K562 (cell line): ENCODE results near the gene CD276. TPM values are rescaled to one million over a fixed set of nuclear protein-coding genes. Genes with fewer than 3 reads are reported as not detected.

Source experiments
- ATAC-seq: fragments of 200-7000 bp; cut with Tn5 transposase; 3 replicates; pipeline ENCODE4 v1.9.1; 2020; ENCODE audit warnings: moderate library complexity
- BruUV-seq: library from RNA; stranded (reverse); fragments of 400-500 nt; replicated peaks from 2 replicates; lab custom pipeline; 2021; lab: Mats Ljungman, UMichigan
- CTCF ChIA-PET: fragments of 300-600 bp; formaldehyde crosslinking; extraction: SDS; loops from one replicate; lab custom pipeline; 2021; ENCODE audit warnings: low intra/inter-chr PET ratio; lab: Yijun Ruan, JAX
- POLR2A ChIA-PET: fragments of 300-600, 350-650 bp; sonication (Branson Sonifier 250); formaldehyde crosslinking; extraction: SDS; loops from one replicate; lab custom pipeline; 2021; ENCODE audit warnings: antibody characterized with exemption, inconsistent platforms; lab: Yijun Ruan, JAX
- DNase-seq, 4 experiments: peaks; one replicate each; pipeline versions ENCODE4 v3.0.0 to v3.0.0-alpha.2; 2011 to 2018; ENCODE audit warnings: low spot score in 3 of 4, mixed read lengths in 3 of 4; ENCODE audit errors: extremely low read depth in 1 of 4
- FAIRE-seq: peaks from 2 replicates; lab custom pipeline; 2011; peaks lifted over from hg19 to GRCh38; lab: Jason Lieb, UNC
- H2AFZ ChIP-seq: 2 replicates; pipeline ENCODE4 v1.6.0; 2011; ENCODE audit warnings: low read depth, low read length, control low read depth, inconsistent platforms
- H3K27ac ChIP-seq: fragments of 200-600 bp; 3 replicates; pipeline ENCODE4 v1.8.0; 2011; ENCODE audit warnings: low read depth, mild to moderate bottlenecking, control low read depth, inconsistent platforms, low read length, moderate library complexity, mixed read lengths; ENCODE audit errors: extremely low read depth
- H3K27me3 ChIP-seq, 2 experiments: fragments of 300-600 bp in 1 of 2; 2 replicates in 1 of 2; 3 replicates in 1 of 2; pipeline versions ENCODE4 v1.6.0 to v1.8.0; 2011; ENCODE audit warnings: inconsistent platforms in 2 of 2, low read length in 2 of 2, mild to moderate bottlenecking in 1 of 2, mixed read lengths in 1 of 2, moderate library complexity in 1 of 2; ENCODE audit not compliant: control insufficient read depth in 2 of 2, insufficient read depth in 2 of 2
- H3K36me3 ChIP-seq: fragments of 300-600 bp; 3 replicates; pipeline ENCODE4 v1.8.0; 2011; ENCODE audit warnings: mild to moderate bottlenecking, low read length, inconsistent platforms; ENCODE audit not compliant: control insufficient read depth, insufficient read depth
- H3K4me1 ChIP-seq, 2 experiments: fragments of 200-600 bp in 1 of 2; replicated peaks in 1 of 2; 2 replicates in 1 of 2; 3 replicates in 1 of 2; pipeline versions ENCODE4 v1.5.1 to v1.8.0; 2011; ENCODE audit warnings: inconsistent platforms in 2 of 2, low read length in 2 of 2, mild to moderate bottlenecking in 1 of 2, mixed read lengths in 1 of 2, moderate library complexity in 1 of 2; ENCODE audit not compliant: control insufficient read depth in 2 of 2, insufficient read depth in 2 of 2
- H3K4me2 ChIP-seq: 2 replicates; pipeline ENCODE4 v1.6.1; 2011; ENCODE audit warnings: low read length, control low read depth, inconsistent platforms, mixed read lengths; ENCODE audit not compliant: insufficient read depth
- H3K4me3 ChIP-seq: fragments of 200-600 bp; sonication (generic), shearing (Covaris generic); 2 replicates; pipeline ENCODE4 v1.5.1; 2016; ENCODE audit warnings: control low read depth, inconsistent platforms
- H3K79me2 ChIP-seq: fragments of 200-600 bp; 3 replicates; pipeline ENCODE4 v1.8.0; 2011; ENCODE audit warnings: low read length, inconsistent platforms; ENCODE audit not compliant: control insufficient read depth, insufficient read depth
- H3K9ac ChIP-seq, 2 experiments: 2 replicates each; pipeline versions ENCODE4 v1.6.0 to v1.6.1; 2011; ENCODE audit warnings: low read depth in 2 of 2, low read length in 2 of 2, control low read depth in 1 of 2, inconsistent platforms in 1 of 2, mild to moderate bottlenecking in 1 of 2, mixed read lengths in 1 of 2; ENCODE audit not compliant: insufficient read depth in 1 of 2
- H3K9me1 ChIP-seq: one replicate; pipeline ENCODE4 v1.6.0; 2011; ENCODE audit warnings: inconsistent platforms, mild to moderate bottlenecking, low read length, moderate library complexity; ENCODE audit not compliant: control insufficient read depth, insufficient read depth
- H3K9me3 ChIP-seq: replicated peaks from 2 replicates; pipeline ENCODE4 v1.5.1; 2011; ENCODE audit warnings: low read depth, low read length, inconsistent platforms; ENCODE audit not compliant: control insufficient read depth, insufficient read depth
- H4K20me1 ChIP-seq: replicated peaks from 2 replicates; pipeline ENCODE4 v1.6.1; 2011; ENCODE audit warnings: low read length, inconsistent platforms, mixed read lengths; ENCODE audit not compliant: control insufficient read depth, insufficient read depth
- ARID3A ChIP-seq: IDR thresholded peaks from 2 replicates; pipeline ENCODE4 v1.6.1; 2012; ENCODE audit warnings: low read depth, low read length, improper control_type of control experiment, borderline replicate concordance
- ELF2 ChIP-seq: fragments of 250-450 bp; sonication (Bioruptor Pico); IDR thresholded peaks from 2 replicates; pipeline ENCODE4 v1.5.0; 2021; ENCODE audit warnings: mild to moderate bottlenecking
- POLR2AphosphoS2 ChIP-seq: IDR thresholded peaks from 2 replicates; pipeline ENCODE4 v1.6.1; 2012; ENCODE audit warnings: low read length, improper control_type of control experiment
- RBBP5 ChIP-seq: fragments of 200-600 bp; sonication (generic); IDR thresholded peaks from 2 replicates; pipeline ENCODE4 v1.6.1; 2012; ENCODE audit warnings: borderline replicate concordance, mild to moderate bottlenecking, low read length, control low read depth, inconsistent platforms; ENCODE audit not compliant: insufficient read depth, poor library complexity, severe bottlenecking
- XRCC4 ChIP-seq: IDR thresholded peaks from one replicate; pipeline ENCODE4 v1.6.1; 2011; ENCODE audit not compliant: insufficient read depth, insufficient read length; ENCODE audit errors: extremely low read depth
- ZNF324 ChIP-seq: fragments of 250-450 bp; sonication (Bioruptor Pico); IDR thresholded peaks from 2 replicates; pipeline ENCODE4 v1.4.0; 2020; ENCODE audit warnings: mild to moderate bottlenecking
- ZNF639 ChIP-seq, 2 experiments: fragments of 200-800 bp in 1 of 2; sonication (Bioruptor generic) in 1 of 2; sonication (generic) in 1 of 2; formaldehyde crosslinking in 1 of 2; IDR thresholded peaks in 1 of 2; conservative IDR thresholded peaks in 1 of 2; 2 replicates each; pipeline versions ENCODE4 v1.5.0 to v1.6.1; 2016 to 2020; ENCODE audit warnings: missing compliant biosample characterization in 1 of 2, missing genetic modification characterization in 1 of 2, missing genetic modification reagents in 1 of 2
- WGBS: fragments of 100-300 bp; shearing (Covaris generic); methylation state at CpG from one replicate; pipeline ENCODE4 v1.1.6; 2016; ENCODE audit warnings: low coverage, mixed read lengths; ENCODE audit not compliant: insufficient coverage; ENCODE audit errors: missing lambda C conversion rate; 5-methylcytosine and 5-hydroxymethylcytosine counted together
- in situ Hi-C: fragments of 300-500 bp; cut with MboI; formaldehyde crosslinking; loops from 4 replicates; pipeline ENCODE4 v1.15.0; 2018; ENCODE audit warnings: inconsistent platforms, mixed read lengths
- intact Hi-C: fragments of 100-400 bp; cut with micrococcal nuclease; formaldehyde crosslinking; loops from 2 replicates; pipeline ENCODE4 v1.14.2; 2022
- polyA plus RNA-seq, 8 experiments: library from polyadenylated mRNA; depleted of rRNA in 4 of 8; stranded (reverse) in 5 of 8; unstranded in 3 of 8; fragments of >200 nt; fragmentation: Nextera tagmentation in 2 of 8; fragmentation: Illumina TruSeq in 1 of 8; extraction: Ambion mirVana in 2 of 8; extraction: Trizol in 1 of 8; gene quantifications; 2 replicates each; pipeline versions ENCODE4 v1.2.1 to v1.2.3, GENCODE V29; 2011 to 2014; ENCODE audit warnings: inconsistent platforms in 1 of 8, missing spikeins in 1 of 8
- total RNA-seq, 7 experiments: library from RNA; depleted of rRNA in 6 of 7; stranded (reverse); fragments of >200 nt in 6 of 7; fragmentation: Illumina TruSeq in 2 of 7; extraction: Trizol in 2 of 7; gene quantifications; 2 replicates each; pipeline versions ENCODE4 v1.2.1 to v1.2.3, GENCODE V29; 2011 to 2021; ENCODE audit warnings: low replicate concordance in 1 of 7
- TF ChIP-seq, protein P1 (sequence below): sonication (generic); formaldehyde crosslinking; IDR thresholded peaks from 2 replicates; pipeline ENCODE4 v1.9.0; 2022; ENCODE audit warnings: mild to moderate bottlenecking, missing genetic modification reagents

Gene CD276
- total and polyA plus RNA-seq, 9 of the 15 experiments (the other 6 are each of a cell fraction or from before 2014, with no cell fraction given): 0.11 to 3.6 (median 2.3) TPM

DNA sequence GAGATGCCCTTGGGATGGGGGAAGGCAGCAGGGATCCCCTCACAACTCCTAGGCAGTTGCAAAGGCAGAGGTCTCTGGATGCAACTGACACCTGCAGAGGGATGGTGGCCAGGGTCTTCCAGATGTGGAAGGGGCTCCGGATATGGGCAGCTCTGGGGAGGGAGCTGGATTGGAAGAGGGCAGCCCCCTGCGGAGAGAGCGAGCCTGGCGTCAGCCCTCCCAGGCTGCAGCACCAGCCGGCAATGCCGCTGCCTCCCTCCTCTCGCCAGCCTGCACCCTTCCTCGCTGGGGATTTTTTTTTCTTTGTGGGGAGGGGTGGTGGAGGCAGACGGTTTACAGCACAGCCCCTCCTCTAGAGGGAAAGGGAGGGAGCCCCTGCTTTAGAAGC is 67.3 kb downstream of the CD276 start (continued):
- TF ChIP-seq ZNF639 (CRISPR knock-in tag; conservative IDR thresholded peaks at IDR 0.05 in 1 of 2, IDR thresholded peaks at IDR 0.05 in 1 of 2) (no peak), ZNF324 (CRISPR knock-in tag) (no peak)

DNA sequence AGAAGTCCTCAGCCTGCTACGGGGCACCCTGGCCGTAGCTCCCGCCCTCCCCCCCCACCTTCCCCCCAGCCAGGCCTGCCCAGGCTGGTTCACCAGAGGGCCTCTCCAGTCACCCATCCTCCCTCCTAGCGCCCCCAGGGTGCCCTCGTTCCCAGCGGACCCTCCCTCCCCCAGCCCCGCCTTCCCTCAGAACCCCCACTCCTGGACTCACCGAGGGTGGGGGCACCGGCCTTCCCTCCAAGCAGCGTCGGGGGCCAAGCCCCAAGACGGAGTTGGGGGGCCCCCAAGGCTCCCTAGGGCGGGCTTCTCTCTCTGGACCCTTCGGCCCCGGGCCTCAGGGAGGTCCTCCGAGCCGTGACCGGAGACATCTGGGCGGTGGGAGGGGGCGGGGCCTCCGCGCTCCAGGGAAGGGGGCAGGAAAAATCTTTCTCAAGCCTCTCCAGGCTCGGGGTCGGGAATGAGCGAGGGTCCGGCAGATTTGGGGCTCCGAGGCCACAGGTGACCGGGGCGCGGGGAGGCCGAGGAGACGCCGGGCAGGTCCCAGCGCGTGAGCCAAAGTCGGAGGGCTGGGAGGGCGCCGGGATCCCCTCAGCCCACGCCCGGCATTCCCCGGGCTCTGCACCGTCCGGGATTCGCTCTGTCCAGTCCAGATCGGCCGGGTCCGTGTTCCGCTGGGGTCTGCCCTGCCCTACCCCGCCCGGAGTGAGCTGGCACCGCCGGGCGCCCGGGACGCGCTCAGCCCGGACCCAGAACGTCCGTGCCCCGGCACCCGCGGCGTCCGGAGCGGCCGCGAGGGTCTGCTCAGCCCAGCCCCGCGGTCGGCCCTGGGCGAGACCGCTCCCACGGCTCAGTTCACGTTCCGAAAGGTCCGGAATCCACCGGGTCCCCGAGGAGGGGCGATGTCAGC is 68.0 kb downstream of the CD276 start:
- TF ChIP-seq ARID3A (no peak), RBBP5 (no peak), XRCC4 (no peak), POLR2AphosphoS2 (no peak), ELF2 (CRISPR knock-in tag) (no peak)
- TF ChIP-seq, protein P1, sequence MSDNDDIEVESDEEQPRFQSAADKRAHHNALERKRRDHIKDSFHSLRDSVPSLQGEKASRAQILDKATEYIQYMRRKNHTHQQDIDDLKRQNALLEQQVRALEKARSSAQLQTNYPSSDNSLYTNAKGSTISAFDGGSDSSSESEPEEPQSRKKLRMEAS (CRISPR knock-in tag): no peak
- DNase-seq: no peak
- no peaks in the 10 kb centered on the region for H3K9me3 ChIP-seq
- FAIRE-seq: no peak
- WGBS: 10% methylated on average over 24 of the region's 79 CpGs
- no peaks in the 10 kb centered on the region for H3K36me3 ChIP-seq
- no peak overlapping the region for H3K4me2 ChIP-seq
- ATAC-seq: no peak
- H2AFZ ChIP-seq: no peak overlapping the region
- H3K4me1 ChIP-seq: peaks cover 0 to 8% of the 10 kb centered on the region in 2 experiments; a peak in 2 of 5 replicates
- intact Hi-C loops: no loop called here
- CTCF ChIA-PET: no interaction called here
- H3K79me2 ChIP-seq: no peaks in the 10 kb centered on the region
- H3K27ac ChIP-seq: no peak overlapping the region
- peaks cover 15% of the 10 kb centered on the region for H4K20me1 ChIP-seq
- no peak overlapping the region for H3K4me3 ChIP-seq
- in situ Hi-C loops: no loop called here
- no peak overlapping the region for H3K9ac ChIP-seq
- BruUV-seq: no TSS peak
- POLR2A ChIA-PET: no interaction called here
- no peaks in the 10 kb centered on the region for H3K9me1 ChIP-seq
- peaks cover 14 to 43% of the 10 kb centered on the region in 2 experiments; a peak in 4 of 5 replicates for H3K27me3 ChIP-seq
